CD4-positive, alpha-beta T cell treated with Interleukin-15 for 1 hour (primary cell): Measurements from ENCODE around the gene ITGA7.

Experiments
- DNase-seq: peaks from one replicate; pipeline ENCODE4 v3.0.0-alpha.2; 2020

The ITGA7 gene, protein sequence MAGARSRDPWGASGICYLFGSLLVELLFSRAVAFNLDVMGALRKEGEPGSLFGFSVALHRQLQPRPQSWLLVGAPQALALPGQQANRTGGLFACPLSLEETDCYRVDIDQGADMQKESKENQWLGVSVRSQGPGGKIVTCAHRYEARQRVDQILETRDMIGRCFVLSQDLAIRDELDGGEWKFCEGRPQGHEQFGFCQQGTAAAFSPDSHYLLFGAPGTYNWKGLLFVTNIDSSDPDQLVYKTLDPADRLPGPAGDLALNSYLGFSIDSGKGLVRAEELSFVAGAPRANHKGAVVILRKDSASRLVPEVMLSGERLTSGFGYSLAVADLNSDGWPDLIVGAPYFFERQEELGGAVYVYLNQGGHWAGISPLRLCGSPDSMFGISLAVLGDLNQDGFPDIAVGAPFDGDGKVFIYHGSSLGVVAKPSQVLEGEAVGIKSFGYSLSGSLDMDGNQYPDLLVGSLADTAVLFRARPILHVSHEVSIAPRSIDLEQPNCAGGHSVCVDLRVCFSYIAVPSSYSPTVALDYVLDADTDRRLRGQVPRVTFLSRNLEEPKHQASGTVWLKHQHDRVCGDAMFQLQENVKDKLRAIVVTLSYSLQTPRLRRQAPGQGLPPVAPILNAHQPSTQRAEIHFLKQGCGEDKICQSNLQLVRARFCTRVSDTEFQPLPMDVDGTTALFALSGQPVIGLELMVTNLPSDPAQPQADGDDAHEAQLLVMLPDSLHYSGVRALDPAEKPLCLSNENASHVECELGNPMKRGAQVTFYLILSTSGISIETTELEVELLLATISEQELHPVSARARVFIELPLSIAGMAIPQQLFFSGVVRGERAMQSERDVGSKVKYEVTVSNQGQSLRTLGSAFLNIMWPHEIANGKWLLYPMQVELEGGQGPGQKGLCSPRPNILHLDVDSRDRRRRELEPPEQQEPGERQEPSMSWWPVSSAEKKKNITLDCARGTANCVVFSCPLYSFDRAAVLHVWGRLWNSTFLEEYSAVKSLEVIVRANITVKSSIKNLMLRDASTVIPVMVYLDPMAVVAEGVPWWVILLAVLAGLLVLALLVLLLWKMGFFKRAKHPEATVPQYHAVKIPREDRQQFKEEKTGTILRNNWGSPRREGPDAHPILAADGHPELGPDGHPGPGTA

GRCh38 chr12:55707841-55708694 lies at the start of gene ITGA7:
TSS of gene ITGA7 (minus strand) at chr12:55707904. CDS start at chr12:55707682, 222 bp downstream.
- peak; percentile 50 for DNase-seq

DNA sequence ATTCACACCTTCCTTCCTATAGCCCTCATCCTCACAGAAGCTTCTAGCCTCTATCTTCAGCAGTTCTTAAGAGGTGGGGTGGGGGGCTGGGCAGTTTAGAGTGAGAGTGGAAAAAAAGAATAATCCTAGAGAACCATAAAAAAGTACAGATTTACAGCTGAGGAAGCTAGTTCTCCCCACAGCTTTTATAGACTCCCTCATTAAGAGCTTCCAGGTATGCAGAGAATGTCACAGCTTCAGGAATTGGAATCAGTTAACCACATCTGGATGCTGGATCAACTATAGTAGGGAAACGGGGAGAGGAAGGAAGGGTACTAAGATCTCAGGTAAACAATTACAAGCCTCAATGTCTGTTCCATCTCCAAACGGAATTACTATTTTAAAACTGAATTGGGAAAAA lies 47.5 kb upstream of the ITGA7 start:
- DNase-seq: no peak

DNA sequence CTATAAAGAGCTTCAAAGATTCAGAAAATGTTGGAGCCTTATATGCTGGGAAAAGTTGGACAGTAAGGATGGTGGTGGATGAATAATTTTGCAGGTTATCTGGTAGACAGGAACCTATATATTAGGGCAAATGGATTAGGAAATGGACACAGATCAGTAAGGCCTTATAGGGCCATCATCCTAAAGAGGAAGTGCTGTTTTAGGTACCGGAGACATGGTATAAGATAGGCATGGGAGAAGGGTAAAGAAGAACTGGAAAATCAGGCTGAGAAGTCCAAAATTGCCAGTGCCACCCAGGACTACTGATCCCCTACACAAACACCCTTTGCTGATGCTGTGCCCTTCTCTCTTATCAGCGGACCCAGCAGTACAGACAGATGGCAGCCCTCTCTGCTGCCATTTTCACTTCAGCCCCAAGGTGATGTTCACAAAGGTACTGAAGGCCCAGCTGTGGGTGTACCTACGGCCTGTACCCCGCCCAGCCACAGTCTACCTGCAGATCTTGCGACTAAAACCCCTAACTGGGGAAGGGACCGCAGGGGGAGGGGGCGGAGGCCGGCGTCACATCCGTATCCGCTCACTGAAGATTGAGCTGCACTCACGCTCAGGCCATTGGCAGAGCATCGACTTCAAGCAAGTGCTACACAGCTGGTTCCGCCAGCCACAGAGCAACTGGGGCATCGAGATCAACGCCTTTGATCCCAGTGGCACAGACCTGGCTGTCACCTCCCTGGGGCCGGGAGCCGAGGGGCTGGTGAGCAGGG lies 40.7 kb upstream of the ITGA7 start:
- no peak for DNase-seq

- DNase-seq: no peak
Observed at GRCh38 chr12:55746913-55747231, 39.2 kb upstream of the ITGA7 start.

DNA sequence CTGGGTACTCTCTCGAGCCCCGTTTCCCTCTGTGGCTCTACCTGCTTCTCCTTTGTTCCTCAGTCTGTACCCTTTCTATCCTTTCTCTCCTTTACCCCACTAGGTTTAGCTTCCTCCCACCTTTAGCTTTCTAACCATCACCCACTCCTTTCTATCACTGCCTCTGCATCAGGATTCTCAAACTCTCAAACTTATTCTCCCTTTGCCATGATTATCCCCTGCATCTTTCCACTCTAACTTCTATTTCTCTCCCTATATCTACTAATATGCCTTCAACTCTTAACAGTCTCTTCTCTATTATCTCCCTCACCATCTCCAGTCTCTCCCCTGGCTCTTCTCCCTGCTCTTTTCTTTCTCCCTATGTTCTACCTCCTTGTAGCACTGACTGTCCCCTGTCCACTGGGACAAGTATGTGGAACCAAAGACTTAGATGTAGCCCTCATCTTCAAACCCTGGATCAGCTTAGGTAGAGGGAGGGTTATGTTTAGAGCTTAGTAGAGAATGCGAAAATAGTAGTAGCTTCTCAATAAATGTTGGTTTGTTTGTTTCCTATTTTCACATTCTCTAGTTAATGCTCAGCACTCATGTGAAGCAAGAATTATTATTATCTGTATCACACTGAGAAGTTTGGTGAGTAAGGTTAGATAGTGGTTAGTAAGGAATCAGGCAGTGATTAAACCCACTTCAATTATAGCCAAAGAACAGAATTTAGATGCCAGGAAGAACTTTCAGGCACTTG lies 38.6 kb upstream of the ITGA7 start:
- DNase-seq: no peak

DNA sequence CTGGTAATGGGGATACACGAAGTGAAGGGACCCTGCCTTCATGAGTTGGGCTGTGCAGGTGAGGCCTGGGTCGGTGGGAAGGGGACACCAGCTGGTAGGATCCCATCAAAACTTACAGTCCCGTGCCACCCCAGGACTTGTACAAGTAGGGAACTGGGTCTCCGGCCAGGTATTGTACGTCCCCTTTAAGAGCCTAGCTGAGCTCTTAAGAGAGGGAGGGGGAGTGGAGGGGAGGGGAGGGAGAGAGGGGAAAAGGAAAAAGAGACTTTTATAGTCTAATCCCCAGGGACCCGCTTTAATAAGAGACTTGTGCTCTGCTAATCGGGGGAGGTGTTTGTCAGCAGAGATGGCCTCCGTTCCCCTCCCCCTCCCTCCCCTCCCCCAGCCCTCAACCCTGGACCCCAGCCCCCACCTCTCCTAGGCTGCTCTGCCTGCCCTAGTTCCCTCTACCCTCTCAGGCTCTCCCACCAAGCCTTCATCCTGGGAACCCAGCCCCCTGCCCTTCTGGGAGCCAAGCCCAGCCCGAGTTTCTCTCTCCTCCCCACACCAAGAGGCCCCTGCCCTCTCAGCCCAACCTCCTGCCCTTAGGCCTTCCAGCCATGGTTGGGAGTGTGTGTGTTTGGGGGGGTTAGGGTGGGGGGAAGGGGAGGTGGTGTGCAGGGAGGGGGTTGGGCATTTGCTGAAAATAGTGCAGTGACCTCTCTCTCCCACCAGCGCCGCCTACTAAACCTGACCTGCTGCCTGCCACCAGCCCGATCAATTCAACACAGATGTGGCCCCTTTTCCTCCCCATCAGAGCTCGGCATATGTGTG lies 37.9 kb upstream of the ITGA7 start:
- DNase-seq: no peak

GRCh38 chr12:55744340-55745030 lies 36.8 kb upstream of the ITGA7 start:
- DNase-seq: no peak

DNA sequence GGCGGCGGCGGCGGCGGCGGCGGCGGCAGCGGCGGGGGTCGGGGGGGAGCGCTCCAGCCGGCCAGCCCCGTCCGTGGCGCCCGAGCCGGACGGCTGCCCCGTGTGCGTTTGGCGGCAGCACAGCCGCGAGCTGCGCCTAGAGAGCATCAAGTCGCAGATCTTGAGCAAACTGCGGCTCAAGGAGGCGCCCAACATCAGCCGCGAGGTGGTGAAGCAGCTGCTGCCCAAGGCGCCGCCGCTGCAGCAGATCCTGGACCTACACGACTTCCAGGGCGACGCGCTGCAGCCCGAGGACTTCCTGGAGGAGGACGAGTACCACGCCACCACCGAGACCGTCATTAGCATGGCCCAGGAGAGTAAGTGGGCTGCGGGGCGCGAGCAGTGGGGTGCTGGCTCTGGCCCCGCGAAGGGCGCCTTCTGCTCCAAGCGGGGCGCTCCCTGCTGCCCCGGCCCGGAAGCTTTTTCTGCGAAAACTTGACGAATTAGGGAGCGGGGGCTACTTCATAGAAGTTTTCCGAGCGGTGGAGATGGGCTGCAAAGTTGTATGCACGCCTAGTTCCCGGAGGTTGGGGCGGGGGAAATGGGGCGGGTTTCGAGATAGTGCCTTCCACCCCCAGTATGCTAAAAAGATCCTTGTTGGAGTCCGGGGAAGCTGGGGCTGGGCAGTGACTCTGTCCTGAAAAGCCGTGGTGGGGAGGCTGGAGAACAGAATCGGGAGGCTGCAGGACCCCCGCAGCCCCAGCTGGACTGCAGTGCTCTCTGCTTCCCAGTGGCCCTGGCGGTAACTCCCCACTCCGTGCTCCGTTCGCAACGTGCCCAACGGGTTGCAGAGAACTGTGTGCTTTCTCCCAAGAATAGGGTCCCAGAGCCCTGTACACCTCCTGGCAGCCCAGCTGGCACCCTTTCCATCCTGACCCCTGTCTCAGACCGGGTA lies 36.0 kb upstream of the ITGA7 start:
- DNase-seq: peak; percentile 43

- peak; percentile 73 for DNase-seq
Observed at GRCh38 chr12:55742719-55743405, 35.2 kb upstream of the ITGA7 start, which contains the start of gene GDF11. TSS of gene GDF11 (plus strand) at chr12:55743122. CDS start at chr12:55743317, 195 bp downstream.

DNA sequence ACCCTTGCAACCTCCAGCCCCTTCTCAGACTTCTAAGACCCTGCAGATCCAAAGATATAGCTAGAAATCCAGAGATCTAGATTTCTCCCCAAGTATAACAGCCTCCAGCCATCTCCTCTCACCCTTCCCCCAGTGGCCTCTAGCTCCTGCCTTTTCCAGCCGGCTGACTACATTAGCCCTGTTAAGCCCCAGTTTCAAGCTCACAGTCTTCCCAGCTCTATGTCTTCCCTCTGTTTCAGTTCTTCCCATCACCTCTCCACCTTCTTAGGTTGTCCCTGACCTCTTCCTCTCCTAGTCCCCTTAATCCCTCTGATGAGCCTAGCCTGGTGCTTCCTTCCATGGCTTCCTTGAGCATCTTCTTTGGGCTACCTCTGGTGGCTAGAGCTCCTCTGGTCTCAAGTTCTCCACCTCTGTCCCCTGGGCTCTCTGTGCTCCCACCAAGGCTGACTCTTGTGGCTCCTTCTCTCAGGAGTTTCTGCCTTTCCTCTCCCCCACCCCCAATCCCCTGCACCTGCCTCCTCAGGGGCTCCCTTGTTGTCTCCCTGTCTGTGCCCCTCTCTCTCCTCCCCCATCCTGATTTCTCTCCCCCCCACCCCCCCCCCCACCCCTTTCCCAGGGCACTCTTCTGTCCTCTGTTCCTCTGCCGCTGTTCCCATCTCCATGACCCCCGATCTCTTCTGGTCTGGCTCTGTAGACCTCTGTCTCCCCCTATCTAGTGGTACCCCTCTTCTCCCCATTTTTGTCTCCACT lies 34.4 kb upstream of the ITGA7 start:
- DNase-seq: no peak

- DNase-seq: no peak
Observed at GRCh38 chr12:55739025-55739378, 31.3 kb upstream of the ITGA7 start.

GRCh38 chr12:55738123-55739024 lies 30.7 kb upstream of the ITGA7 start:
- peak; percentile 82 for DNase-seq

GRCh38 chr12:55737581-55738122 lies 29.9 kb upstream of the ITGA7 start:
- no peak for DNase-seq

DNA sequence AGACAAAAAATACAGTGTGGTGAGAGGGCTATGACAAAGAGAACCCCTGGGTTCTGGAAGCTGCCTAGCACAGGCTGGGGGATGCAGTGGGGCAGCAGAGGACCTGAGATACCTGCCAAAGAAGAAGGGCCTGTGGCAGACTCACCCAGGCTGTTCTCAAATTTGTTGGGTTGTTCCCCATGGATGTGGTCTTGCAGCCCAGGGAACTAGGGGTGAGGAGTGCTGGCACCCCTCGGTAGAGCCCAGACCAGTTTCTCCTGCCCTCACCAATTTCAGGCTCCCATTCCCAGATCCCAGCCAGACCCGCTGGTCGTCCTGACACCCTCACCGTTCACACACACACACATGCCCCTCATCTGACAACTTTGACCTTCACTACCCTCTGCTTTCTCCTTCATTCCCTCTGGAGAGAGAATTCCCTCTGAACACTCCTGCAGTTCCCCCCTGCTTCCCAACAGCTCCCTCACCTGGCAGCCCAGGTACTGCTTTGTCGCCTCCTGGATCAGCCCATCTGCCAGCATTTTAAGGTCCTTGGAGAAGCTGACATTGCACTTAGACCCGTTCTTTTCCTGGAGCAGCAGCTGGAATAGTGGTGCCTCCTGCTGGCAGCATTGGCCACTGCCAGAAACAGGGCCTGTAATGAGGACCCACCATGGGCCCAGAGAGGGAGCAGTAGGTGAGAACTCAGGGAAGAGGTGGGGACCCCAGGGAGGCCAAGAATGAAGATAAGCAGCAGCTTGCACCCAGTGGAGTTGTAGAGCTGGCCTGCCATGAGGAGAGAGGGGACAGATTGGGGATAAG lies 29.3 kb upstream of the ITGA7 start:
- DNase-seq: peak; percentile 60

GRCh38 chr12:55736076-55736475 lies 28.4 kb upstream of the ITGA7 start:
- DNase-seq: no peak
